ENCODE results near the gene NCOA5.

DNA sequence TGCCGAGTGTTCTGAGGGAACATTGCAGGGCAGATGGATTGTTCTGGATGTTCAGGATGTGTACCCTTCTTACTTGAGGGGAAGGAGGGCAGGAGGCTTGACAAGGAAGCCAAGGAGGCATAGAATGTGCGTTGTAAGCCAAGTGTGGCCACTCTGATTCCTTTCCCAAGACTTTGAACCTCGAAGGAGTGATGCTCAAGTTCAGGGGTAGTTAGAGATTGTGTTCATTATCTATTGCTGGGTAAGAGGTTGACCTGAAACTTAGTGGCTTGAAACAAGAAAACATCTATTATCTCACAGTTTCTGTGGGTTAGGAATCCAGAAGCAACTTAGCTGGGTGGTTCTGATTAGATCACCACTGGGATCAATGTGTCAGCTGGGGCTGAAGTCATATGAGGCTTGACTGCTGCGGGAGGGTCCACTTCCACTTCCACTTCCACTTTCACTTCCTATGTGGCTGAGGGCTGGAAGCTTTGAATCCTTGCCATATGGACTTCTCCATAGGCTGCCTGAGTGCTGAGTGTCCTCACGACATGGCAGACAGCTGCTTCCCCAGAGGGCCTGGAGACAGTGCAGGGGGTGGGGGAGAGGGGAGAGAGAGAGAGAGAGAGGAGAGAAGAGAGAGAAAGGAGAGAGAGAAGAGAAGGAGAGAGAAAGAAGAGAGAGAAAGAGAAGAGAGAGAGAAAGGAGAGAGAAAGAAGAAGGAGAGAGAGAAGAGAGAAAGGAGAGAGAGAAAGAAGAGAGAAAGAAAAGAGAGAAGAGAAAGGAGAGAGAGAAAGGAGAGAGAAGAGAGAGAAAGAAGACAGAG, 21.5 kb upstream of the NCOA5 start:
- TF ChIP-seq YY1 (tag by site-specific recombination; IDR thresholded peaks at IDR 0.05) (no peak), KLF16 (tag by site-specific recombination; IDR thresholded peaks at IDR 0.05) (no peak), ZNF747 (tag by site-specific recombination; IDR thresholded peaks at IDR 0.05) (no peak)
- TF ChIP-seq, protein P1, sequence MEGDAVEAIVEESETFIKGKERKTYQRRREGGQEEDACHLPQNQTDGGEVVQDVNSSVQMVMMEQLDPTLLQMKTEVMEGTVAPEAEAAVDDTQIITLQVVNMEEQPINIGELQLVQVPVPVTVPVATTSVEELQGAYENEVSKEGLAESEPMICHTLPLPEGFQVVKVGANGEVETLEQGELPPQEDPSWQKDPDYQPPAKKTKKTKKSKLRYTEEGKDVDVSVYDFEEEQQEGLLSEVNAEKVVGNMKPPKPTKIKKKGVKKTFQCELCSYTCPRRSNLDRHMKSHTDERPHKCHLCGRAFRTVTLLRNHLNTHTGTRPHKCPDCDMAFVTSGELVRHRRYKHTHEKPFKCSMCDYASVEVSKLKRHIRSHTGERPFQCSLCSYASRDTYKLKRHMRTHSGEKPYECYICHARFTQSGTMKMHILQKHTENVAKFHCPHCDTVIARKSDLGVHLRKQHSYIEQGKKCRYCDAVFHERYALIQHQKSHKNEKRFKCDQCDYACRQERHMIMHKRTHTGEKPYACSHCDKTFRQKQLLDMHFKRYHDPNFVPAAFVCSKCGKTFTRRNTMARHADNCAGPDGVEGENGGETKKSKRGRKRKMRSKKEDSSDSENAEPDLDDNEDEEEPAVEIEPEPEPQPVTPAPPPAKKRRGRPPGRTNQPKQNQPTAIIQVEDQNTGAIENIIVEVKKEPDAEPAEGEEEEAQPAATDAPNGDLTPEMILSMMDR (tag by site-specific recombination; IDR thresholded peaks at IDR 0.05): no peak

Data from HEK293 (cell line).